ENCODE measurements around the gene PRKCB.
"Not testable (repeated sequence)": the region's sequence is repeated elsewhere in the genome, so short reads cannot be mapped to it uniquely, and the experiment has no call there.

PRKCB gene

DNA sequence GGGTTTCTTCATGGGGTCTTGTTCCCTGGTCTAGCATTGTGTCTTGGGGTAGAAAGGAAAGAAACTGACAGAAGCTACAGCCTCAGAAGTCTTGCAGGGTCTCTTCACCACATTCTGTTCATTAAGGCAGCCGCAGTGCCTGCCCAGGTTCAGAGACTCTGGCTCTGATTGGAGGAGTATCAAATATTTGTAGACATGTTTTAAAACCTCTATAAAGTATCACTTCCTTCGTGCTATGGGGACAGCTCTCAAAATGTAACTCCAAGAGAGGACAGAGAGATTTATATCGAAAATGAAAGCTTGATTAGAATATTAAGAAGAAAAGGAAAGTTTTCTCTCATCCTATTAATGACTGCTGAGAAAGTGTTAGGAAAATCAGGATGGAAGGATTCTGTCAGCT, 313.3 kb downstream of the PRKCB start:
- DNase-seq, result no peak
- Mint-ChIP-seq H3K4me3 (no peak overlapping the region), H3K27ac (no peak overlapping the region), H3K36me3 (ENCODE audit: low read depth) (no peaks in the 10 kb centered on the region), H3K4me1 (no peaks in the 10 kb centered on the region), H3K27me3 (ENCODE audit: low read depth, poor library complexity) (peaks cover 10% of the 10 kb centered on the region), H3K9me3 (no peaks in the 10 kb centered on the region)
- TF ChIP-seq, protein P1, sequence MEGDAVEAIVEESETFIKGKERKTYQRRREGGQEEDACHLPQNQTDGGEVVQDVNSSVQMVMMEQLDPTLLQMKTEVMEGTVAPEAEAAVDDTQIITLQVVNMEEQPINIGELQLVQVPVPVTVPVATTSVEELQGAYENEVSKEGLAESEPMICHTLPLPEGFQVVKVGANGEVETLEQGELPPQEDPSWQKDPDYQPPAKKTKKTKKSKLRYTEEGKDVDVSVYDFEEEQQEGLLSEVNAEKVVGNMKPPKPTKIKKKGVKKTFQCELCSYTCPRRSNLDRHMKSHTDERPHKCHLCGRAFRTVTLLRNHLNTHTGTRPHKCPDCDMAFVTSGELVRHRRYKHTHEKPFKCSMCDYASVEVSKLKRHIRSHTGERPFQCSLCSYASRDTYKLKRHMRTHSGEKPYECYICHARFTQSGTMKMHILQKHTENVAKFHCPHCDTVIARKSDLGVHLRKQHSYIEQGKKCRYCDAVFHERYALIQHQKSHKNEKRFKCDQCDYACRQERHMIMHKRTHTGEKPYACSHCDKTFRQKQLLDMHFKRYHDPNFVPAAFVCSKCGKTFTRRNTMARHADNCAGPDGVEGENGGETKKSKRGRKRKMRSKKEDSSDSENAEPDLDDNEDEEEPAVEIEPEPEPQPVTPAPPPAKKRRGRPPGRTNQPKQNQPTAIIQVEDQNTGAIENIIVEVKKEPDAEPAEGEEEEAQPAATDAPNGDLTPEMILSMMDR (IDR thresholded peaks at IDR 0.05), result no peak

DNA sequence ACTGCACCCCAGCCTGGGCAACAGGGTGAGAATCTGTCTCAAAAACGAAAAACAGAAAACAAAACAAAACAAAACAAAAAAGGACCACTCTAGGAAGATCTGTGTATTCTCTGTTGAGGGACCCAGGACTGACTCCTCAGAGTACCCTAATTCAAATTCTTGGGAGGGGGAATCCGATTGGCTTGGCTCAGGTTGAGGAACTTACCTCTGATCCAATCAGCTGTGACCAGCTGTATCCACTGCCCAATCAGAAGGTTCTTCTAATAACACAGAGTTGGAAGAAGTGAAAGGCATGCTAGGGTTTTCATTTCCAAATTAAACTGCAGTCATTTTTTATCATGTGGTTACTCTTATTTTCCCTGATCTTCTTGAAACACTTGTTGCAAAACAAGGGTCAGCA, 314.5 kb downstream of the PRKCB start:
- no peak for DNase-seq
- Mint-ChIP-seq H3K27me3 (ENCODE audit: low read depth, poor library complexity) (peaks cover 18% of the 10 kb centered on the region), H3K27ac (no peak overlapping the region), H3K4me3 (no peak overlapping the region), H3K4me1 (no peaks in the 10 kb centered on the region), H3K36me3 (ENCODE audit: low read depth) (no peaks in the 10 kb centered on the region), H3K9me3 (no peaks in the 10 kb centered on the region)
- TF ChIP-seq, protein P1 (IDR thresholded peaks at IDR 0.05), result no peak

DNA sequence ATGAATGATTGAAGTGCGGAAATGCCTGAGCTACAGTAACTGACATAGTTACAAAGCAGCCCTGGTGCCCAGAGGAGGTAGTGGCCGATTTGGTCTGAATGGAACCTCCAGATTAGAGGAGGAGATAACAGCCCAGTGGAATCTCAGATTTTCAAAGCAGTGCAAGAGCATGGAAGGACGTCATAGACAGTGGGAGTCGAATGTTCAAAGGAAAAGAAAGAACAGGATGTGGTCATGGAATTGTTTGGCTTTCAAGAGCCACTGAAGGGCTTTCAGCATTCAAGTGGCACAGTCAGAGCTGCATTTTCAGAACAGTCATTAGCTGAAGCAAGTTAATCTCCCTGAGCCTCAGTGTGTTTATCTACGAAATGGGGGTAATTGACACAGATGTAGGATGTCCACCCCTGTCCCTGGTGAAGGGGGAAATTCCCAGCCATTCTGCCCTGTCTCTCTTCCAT, 315.7 kb downstream of the PRKCB start:
- H3K4me1 Mint-ChIP-seq, result no peaks in the 10 kb centered on the region
- no peaks in the 10 kb centered on the region for H3K36me3 Mint-ChIP-seq (ENCODE audit: low read depth)
- H3K9me3 Mint-ChIP-seq, result no peaks in the 10 kb centered on the region
- TF ChIP-seq, protein P1 (IDR thresholded peaks at IDR 0.05), result no peak
- no peak overlapping the region for H3K4me3 Mint-ChIP-seq
- no peak for DNase-seq
- peaks cover 22% of the 10 kb centered on the region for H3K27me3 Mint-ChIP-seq (ENCODE audit: low read depth, poor library complexity)
- no peak overlapping the region for H3K27ac Mint-ChIP-seq

DNA sequence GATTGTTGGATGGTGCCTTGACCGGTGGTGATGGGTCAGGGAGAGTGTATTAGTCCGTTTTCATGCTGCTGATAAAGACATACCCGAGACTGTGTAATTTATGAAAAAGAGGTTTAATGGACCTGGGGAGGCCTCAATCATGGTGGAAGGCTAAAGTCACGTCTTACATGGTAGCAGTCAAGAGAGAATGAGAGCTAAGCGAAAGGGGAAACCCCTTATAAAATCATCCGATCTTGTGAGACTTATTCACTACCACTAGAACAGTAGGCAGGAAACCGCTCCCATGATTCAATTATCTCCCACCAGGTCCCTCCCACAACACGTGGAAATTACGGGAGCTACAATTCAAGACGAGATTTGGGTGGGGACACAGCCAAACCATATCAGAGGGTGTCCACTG, 316.3 kb downstream of the PRKCB start:
- DNase-seq; H3K9me3 Mint-ChIP-seq; H3K4me1 Mint-ChIP-seq; H3K4me3 Mint-ChIP-seq; H3K27ac Mint-ChIP-seq; H3K36me3 Mint-ChIP-seq (ENCODE audit: low read depth): not testable (repeated sequence)
- peaks cover 22% of the 10 kb centered on the region for H3K27me3 Mint-ChIP-seq (ENCODE audit: low read depth, poor library complexity)

DNA sequence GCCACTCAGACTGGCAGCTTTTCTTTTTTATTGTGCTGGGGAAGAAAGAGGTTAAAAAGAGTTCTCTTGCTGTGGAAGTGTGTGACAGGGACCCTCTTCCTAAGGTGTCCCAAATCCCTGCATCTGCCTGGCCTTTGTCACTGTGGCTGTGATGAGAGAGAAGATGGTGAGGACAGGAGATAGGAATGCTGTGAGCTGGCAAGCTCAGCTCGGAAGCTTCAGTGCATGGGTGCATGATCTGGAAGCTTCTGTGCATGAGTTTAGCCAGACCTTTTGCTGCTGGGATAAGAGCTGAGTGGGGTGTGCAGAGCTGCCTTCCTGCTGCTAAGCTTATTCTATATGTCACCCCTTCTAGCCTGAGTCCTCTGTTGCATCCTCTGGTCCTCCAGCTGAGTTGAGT, 317.0 kb downstream of the PRKCB start:
- DNase-seq, result no peak
- TF ChIP-seq, protein P1 (IDR thresholded peaks at IDR 0.05), result no peak
- H3K9me3 Mint-ChIP-seq, result no peaks in the 10 kb centered on the region
- H3K27ac Mint-ChIP-seq, result no peak overlapping the region
- no peaks in the 10 kb centered on the region for H3K36me3 Mint-ChIP-seq (ENCODE audit: low read depth)
- no peaks in the 10 kb centered on the region for H3K4me1 Mint-ChIP-seq
- no peak overlapping the region for H3K4me3 Mint-ChIP-seq
- H3K27me3 Mint-ChIP-seq (ENCODE audit: low read depth, poor library complexity), result peaks cover 20% of the 10 kb centered on the region

DNA sequence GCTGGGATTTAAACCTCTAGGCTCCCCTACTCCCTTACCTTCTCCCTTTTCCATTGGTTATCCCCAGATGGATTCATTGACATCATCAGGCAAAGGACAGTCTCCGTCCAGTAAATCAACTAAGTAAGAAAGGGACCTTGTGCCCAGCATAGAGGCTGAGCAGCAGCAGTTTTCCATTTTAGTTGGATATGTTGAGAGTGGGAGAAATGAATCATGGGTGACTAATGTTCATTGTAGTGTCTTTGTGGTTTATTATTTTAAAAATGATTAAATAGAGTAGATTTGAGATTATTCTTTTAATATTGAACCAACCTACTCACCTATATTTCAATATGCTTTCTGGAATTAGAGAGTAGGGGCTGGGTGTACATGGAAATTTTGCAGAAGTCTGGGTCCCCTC, 321.0 kb downstream of the PRKCB start:
- H3K27ac Mint-ChIP-seq, result no peak overlapping the region
- H3K4me3 Mint-ChIP-seq, result no peak overlapping the region
- TF ChIP-seq, protein P1 (IDR thresholded peaks at IDR 0.05), result no peak
- no peaks in the 10 kb centered on the region for H3K9me3 Mint-ChIP-seq
- no peaks in the 10 kb centered on the region for H3K36me3 Mint-ChIP-seq (ENCODE audit: low read depth)
- H3K4me1 Mint-ChIP-seq, result no peaks in the 10 kb centered on the region
- DNase-seq, result no peak
- H3K27me3 Mint-ChIP-seq (ENCODE audit: low read depth, poor library complexity), result peaks cover 14% of the 10 kb centered on the region
